Peyer's patch (tissue), 4 donors: ENCODE results near the gene VSTM5.

Experiments
- CTCF ChIP-seq, 6 experiments: fragments of 450-650 bp in 4 of 6; fragments of 200-600 bp in 2 of 6; sonication (generic) in 1 of 6; IDR thresholded peaks; one replicate each; pipeline ENCODE4 v1.5.1; 2017 to 2019; ENCODE audit warnings: antibody characterized with exemption in 6 of 6, mild to moderate bottlenecking in 3 of 6, moderate library complexity in 1 of 6
- POLR2A ChIP-seq, 2 donors: fragments of 450-650 bp; IDR thresholded peaks; one replicate each; pipeline ENCODE4 v1.5.1; 2017; ENCODE audit warnings: antibody characterized with exemption in 2 of 2, mild to moderate bottlenecking in 2 of 2, moderate library complexity in 2 of 2

- TF ChIP-seq CTCF (IDR thresholded peaks at IDR 0.05) (no peak), POLR2A (IDR thresholded peaks at IDR 0.05) (no peak)
These were observed 58.9 kb downstream of the VSTM5 start for GRCh38 chr11:93791493-93791892.
